Stimulated activated CD8-positive, alpha-beta memory T cell treated with anti-CD3 and anti-CD28 coated beads, Interleukin-7, amount 100 ng/mL, for 4 hours (primary cell): ENCODE measurements around the gene SEPSECS.

ENCODE experiments used
- DNase-seq, 2 donors: peaks; one replicate each; pipeline ENCODE4 v3.0.0-alpha.2; 2020; ENCODE audit warnings: low read depth in 2 of 2

The SEPSECS gene

DNA sequence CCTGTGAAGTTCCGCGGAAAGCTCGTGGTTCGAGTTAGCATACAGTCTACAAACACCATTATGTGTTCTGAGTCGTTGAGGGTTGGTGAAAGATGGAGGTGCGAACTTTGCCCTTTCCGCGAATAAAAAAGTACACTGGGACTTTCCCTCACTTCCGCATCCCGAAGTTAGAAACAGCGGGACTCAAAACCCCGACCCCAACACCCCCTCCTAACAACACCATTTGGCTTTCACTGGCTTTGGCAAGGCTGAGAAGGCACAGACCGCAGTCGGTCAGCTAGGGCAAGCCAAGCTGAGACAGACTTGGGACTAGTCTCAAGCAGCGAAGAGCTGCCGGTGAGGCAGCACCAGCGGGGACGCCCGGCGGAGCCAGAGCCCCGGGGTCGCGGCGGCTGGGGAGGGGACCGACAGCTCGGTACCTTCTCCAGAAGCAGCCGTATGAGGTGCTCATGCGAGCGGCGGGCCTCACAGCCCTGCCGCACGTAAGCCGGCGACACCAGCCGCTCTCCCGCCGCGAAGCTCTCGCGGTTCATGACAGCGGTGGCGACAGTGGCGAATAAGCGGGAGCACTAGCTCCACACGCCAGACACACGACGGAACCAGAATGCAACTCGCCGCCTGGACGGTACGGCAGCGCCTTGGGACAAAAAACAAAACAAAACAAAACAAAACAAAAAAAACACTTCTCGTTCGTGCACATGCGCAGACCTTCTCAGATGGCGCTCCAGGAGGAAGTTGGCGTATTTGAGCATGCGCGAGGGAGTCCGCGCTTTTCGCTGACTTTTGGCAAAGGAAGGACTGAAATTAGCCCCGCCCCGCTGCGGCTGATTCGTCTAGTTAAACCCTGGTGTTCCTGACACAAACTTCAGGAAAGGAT, at the start of gene SEPSECS:
Gene SEPSECS (minus strand): TSS at position 613 of the 877 bp plus-strand sequence. CDS start 80 bp downstream, at position 533.
- DNase-seq: peak; percentile 88 to 91

DNA sequence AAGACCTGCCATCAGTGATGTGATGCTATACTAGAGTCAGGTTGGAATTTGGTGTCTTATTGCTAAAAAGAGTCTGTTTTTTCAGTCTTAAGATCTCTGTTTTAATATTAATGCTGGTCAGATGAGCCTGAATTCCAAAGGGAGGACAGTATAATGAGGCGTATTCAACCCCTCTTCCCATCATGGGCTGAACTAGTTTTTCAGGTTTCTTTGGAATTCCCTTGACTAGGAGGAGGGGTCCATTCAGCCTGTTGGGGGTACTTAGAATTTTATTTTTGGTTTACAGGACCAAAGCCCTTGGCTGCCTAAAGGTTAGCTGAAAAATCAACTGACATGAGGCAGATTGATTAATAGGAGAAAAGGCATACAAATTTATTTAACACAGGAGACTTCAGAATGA, 49.5 kb upstream of the SEPSECS start:
- no peak for DNase-seq

DNA sequence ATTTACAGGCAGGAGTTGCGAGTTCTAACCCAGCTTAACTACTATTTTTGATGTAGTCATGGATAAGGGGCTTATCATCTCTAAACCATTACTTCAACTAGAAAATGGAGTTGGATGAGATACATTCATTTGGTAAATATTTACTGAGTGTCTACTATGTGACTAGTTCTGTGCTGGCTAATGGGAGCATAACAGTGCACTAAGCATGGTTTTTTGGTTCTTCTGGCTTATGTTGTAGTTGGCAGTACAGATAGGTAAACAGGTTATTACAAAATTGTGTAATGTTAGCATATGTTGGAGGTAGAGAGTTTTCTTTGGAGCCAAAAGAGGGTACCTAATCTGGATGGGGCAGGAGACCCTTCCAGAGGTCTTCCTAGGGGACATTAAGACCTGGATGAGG, 47.7 kb upstream of the SEPSECS start:
- DNase-seq: no peak

DNA sequence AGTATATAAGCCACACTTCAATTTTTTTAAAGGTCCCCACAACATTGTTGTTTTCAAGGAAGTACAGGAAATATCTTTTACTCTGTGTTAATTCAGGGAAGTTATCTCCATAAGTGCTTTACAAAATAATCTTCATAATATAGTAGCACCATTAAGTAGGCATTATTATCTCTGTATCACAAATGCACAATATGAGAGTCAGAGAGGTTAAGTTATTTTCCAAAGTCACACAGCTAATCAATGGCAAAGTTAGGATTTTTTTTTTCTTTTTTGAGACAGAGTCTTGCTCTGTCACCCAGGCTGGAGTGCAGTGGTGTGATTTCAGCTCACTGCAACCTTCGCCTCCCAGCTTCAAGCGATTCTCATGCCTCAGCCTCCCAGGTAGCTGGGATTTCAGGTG, 38.5 kb upstream of the SEPSECS start:
- DNase-seq: no peak

DNA sequence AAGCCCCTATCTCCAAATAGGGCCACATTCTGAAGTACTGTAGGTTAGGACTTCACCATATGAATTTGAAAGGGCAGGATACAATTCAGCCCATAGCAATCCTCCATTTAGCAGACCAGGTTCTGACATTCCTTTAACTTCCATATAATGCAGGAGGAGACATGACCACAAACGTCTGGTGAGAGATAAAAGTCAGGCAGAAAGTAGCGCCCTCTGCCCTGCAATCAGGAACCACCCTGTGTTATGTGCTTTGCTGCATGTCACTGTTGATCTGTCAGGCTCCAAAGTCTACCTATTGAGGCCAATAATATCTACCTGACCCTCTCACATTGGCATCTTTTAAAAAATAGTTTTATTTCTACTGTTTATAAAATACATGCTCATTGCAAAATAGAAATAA, 30.2 kb upstream of the SEPSECS start:
- no peak for DNase-seq

DNA sequence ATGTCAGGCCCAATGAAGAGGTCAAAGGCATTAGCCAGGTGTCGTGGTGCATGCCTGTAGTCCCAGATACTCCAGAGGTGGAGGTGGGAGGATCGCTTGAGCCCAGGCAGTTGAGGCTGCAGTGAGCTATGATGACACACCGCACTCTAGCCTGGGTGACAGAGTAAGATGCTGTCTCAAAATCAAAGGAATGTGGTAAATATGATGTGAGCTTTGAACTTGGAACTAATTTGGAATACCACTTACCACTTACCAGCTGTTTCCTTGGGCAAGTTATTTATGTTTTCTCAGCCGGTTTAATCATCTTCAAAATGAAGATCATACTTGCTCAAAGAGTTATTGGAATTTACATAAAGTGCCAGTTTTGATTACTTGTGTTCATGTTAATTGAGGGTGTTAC, 23.8 kb upstream of the SEPSECS start:
- no peak for DNase-seq

DNA sequence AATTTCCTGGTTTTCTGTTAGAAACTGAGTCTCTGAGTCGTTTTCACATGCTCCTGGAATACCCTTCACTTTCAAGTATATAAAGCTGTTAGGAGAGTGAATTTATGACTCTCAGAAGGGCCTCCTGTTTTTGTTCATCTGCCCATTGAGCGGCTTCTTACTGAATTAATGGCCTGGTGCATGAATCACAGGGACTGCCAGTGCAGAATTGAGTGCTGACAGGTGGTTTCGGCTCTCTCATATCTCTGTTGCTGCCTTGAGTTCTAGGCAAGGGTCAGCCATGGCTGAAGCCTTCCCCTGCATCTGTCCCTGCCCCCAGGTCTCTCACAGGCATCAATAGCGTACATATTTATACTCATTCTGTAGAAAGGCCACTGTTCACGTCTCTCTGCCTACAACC, 22.7 kb upstream of the SEPSECS start:
- no peak for DNase-seq

DNA sequence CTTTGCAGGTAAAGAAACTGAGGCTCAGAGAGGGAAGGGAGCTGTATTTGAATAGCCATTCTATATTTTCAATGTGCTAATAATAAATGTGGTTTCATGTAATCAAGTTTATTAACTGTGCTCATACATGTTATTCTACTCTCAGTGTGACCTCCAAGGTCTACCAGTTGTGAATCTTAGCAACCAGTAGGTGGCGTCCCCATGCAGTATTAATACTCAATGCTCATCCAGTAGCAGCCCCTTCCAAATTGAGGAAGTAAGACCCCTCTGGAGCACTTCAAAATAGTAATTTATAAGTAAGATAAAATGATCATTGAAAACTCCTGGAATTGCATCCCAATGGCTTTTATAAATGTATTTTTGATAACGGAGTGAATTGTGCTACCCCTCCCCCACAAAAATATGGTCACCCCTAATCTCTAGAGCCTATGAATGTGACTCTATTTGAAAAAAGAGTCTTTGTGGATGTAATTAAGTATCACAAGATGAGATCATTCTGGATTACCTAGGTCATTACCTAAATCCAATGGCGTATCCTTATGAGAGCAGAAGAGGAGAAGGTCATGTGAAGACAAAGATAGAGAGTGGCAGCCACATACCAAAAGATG, 20.4 kb upstream of the SEPSECS start:
- DNase-seq: no peak

DNA sequence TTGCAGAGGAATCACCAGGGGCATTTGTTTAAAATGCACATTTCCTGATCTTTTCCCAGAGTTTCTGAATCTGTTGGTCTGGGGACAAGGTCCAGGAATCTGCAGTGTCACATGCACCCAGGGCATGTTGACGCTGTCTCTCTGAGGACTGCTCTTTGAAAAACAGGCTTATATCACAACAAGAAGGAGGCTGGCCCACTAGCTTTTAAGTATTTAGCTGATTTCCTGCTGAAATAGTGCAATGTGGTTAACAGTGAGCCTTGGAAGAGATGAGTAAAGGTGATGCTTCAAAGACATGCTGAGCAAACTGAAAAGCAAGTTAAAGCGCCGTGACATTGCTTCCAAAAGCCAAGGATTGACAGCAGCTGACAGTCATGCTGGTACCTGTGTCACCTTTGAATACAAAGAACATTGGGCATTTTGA, 18.6 kb upstream of the SEPSECS start:
- DNase-seq: no peak

DNA sequence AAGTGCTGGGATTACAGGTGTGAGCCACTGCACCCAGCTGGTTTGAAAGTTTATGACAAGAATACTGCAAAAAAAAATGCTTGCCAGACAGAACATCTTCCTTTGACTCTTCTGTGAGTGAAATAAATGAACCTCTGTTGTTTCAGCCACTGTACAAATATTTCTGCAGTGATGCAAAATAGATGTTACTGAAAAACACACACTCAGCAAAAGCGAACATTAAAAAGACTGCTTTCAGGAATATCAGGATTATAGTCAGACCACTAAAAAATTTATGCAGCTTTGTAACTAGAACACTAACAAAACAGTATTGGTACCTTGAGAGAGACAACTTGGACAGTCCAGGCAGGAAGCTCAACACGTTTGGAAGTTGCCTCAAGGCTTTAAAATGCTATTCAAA, 16.9 kb upstream of the SEPSECS start:
- no peak for DNase-seq

DNA sequence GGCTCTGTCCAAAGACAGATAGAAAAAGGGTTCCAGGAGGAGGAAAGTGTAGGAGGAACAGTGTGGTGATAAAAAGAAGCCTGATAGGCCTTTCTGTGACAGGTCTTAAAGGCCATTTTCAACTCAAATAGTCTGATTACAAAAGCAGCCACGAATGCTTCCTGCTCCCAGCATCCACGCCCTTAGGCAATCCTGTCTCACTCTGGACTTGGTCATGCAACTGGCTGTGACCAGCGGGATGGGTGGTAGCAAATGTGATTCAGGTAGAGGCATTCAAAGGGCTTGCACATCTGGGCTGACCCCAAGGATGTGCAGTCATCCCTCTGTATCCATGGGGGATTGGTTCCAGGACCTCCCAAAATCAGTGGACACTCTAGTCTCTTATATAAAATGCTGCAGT, 14.4 kb upstream of the SEPSECS start:
- no peak for DNase-seq

DNA sequence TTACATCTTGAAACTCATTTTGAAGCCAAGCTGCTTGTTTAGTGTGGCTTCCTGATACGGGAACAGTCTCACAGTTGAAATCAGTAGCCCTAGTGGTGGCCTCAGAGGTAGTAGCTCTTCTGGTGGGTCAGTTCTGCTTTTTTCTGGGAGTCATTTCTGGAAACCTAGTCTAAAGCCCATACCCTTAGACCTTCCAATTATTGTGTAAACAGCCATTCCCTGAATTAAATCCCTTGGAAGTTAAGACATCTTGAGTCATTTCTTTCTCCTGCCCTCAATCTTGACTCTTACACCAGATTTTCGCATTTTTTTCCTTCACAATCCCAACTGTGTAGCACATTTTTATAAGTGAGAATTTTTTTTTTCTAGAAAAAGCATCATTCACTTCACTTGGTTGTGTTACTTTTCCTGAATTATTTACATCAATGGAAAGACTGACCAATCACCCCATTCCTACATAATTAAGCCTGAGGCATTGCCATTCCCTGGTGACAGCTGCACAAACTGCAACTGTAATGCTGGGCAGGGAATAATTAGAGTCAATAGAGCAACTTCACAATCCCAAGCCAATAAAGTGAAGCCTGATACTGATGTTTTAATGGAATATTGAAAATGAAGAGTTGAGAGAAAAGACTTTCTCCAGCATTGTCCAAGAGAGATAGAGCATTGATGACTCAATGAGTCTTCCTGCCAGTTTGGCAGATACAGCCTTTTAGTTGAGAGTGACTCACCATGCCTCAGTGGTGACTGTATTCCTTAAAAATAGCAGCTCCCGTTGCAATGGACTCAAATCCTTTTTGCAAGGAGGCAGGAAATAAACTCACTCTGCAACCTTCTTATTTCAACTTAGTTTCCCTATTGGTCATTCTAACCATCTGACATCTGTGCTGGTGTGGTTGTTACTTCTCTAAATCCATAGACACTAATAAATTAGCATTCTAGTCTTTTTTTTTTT, 13.0 kb upstream of the SEPSECS start:
- DNase-seq: no peak

DNA sequence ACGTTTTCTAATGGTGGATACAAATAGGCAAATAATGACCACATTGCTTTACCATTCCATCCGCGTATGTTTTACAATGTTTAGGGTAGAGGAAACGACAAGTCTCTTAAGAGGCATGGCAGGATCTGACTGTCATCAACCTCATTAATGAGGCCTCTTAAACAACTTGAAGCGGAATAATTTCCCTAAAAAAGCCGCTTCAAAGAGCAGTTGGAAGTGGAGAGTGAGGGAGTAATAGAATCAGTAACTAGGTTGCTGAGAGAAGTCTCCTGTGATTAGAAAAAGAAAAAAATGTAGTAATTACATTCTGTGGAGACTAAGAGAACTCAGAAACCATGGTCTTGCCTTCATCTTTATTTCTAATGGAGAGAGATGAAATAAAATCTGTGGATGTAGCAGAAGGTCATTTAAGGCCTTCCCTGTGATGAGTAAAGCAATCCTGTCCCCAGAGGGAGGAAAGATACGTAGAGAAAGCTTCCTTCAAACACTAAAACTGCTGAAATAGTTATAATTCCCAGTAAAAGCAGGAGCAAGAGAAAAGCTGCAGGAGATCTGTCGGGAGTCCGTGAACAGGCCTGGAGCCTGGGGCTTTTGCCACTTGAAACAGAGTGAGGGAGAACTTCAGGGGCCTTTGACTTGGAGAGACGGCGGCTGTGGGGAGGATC, 11.1 kb upstream of the SEPSECS start:
- DNase-seq: no peak

DNA sequence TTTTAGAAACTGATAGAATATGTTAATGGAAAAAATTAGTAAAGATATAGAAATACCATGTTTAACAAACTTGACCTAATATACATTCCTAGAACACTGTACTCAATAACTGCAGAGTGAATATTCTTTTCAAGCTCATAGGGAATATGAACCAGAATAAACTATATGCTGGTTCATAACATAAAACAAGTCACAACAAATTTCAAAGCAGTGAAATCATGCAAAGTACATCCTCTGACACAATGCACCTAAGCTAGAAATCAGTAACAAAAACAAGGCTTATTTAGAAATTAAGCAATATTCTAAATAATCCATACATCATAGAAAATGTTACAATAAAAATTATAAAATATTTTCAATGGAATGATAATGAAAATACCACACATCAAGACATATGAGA, 9.2 kb upstream of the SEPSECS start:
- DNase-seq: no peak

DNA sequence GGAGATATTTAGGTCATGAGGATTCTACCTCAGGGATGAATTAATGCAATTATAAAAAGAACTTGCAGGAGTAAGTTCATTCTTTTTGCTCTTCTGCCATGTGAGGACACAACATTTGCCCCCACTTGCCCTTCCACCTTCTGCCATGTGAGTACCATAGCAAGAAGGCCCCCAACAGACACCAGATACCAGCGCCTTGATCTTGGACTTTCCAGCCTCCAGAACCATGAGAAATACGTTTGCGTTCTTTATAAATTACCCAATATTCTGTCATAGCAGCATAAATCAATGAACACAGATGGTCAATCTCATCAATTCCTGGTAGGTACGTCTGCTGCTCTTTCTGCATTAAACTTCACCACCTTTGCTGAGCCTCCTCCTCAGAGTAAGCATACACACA, 5.7 kb upstream of the SEPSECS start:
- no peak for DNase-seq

DNA sequence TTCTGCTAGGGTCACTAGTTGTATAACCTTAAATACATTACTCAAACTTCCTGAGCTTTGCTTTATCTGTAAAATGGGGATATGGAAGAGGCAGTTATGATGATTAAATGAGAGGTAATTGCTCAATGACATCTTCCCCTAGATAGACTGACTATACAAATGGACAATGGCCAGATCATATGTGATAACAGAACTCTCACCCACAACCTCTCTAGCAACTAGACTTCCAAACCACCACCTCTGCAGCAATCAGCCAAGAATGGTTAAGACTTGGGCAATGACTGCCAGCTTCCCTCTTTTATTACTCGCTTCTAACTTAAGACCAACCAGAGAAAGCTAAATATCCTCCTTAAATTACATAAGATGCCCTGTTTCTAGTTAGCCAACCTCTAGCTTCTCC, 2.9 kb upstream of the SEPSECS start:
- DNase-seq: no peak

DNA sequence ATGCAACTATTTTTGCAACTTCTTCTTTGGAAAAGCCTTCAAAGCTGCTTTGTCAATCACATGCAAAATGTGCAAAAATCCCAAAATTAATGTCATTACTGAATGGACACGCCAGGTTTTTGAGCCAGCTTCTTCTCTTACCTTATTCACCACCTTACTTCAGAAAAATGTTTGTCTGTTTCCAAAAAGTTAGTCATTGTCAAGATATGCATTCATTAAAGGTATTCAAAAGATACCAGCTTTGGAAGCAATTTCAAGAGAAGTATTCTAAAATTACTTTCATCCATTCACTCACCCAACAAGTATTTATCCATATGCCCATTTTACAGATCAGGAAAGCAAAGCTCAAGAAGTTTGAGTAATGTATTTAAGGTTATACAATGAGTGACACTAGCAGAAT, 2.3 kb upstream of the SEPSECS start:
- no peak for DNase-seq

DNA sequence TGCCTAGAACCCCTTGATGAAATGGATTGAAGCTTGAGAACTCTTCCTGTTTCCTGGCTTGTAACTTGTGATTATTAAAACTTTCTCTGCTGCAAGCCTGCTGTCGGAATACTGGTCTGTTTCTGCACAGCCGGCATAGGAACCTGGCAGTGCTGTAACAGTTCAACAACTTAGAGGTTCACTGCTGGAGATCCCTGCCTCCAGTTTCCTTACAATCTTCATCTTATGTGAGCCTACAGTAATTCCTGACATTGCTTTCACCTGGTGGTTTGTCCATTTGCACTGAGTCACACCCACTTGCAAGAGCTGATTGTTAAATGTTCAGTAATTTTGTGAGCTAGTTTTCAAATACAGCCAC, 1.3 kb upstream of the SEPSECS start:
- DNase-seq: no peak

DNA sequence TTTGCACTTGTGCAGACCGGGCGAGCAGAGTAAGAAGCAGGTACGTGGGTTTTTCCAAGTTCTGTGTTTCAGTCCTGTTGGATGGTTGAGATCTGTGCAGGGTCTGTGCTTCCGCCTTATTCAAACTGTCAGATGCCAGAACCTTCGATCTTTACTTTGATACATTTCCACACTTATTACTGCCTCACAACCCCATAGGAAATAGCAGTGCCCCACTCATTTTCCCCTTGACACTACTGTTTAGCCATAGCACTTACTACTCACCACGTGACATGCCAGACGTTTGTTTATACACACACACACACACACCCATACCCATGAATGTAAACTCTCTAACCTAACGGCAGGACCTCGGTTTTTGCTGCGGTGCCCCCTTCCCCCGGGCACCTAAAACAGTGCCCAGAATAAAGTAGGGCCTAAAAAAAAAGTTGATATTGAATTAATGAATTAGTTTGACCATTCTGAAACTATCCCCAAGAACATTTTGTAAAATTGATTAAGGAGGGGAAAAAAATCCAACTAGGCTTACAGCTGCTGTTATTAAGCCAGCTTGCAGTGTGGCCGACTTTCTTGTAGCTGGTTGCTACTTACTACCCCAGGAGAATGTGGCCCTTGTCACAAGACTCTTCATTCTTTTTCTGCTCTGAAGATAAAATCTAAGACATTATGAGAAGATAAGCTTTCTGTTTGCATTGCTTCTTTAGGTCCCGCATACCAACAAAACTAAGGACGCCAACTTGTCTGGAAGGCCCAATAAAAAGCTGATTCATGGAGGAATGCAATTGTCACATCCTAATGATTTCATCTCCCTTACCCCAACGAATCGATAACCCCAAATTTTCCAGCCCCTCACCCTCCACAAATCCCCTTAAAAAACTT, 704 bp upstream of the SEPSECS start:
- no peak for DNase-seq

DNA sequence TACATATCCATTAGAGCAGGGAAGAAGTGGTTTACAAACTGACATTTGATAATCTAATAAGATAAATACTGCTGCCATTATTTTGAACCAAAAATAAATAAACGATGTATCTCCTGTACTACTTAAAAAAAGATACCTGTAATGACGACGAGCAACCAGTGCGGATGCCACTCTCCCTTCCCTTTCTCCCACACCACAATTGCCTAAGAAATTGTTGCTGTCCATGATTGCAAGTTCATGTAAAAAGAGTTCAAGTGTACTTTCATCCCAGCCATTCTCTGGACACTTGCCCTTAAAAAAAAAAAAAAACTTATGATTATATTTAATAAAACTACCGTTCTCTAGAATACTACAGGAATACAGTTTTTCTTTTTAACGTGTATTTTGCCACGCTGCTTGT, 1.4 kb downstream of the SEPSECS start:
- DNase-seq: no peak

DNA sequence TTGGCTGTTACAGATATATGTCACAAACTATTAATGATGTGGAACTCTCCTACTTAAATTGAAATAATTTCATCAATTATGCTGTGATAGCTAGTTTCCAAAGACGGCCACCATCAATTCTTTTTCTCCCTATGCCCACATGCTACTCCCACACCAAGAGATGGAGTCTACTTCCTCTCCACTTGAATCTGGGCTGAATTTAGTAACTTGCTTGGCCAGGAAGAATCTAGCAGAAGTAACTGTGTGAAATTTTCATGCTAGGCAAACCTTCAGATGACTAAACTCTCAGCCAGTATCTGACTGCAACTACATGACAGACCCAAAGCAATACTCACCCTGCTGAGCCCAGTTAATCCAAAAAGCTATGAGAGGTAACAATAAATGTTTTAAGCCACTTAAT, 3.2 kb downstream of the SEPSECS start:
- no peak for DNase-seq
